GM12878 (cell line): ENCODE measurements around the gene RAB12.
"Not testable (repeated sequence)": the region's sequence is repeated elsewhere in the genome, so short reads cannot be mapped to it uniquely, and the experiment has no call there.

Experiments used
- CHD2 ChIP-seq: IDR thresholded peaks from 2 replicates; pipeline ENCODE4 v1.6.1; 2011; ENCODE audit warnings: low read depth, low read length, improper control_type of control experiment, borderline replicate concordance
- EZH2 ChIP-seq: IDR thresholded peaks from 2 replicates; pipeline ENCODE4 v1.6.1; 2012; ENCODE audit warnings: low read depth, mild to moderate bottlenecking, control low read depth, inconsistent platforms, low read length, borderline replicate concordance; ENCODE audit not compliant: control insufficient read depth
- FOS ChIP-seq: IDR thresholded peaks from 3 replicates; pipeline ENCODE4 v1.6.1; 2011; ENCODE audit warnings: borderline replicate concordance; ENCODE audit not compliant: insufficient read length; ENCODE audit errors: extremely low read depth
- NFXL1 ChIP-seq: fragments of 450-650 bp; IDR thresholded peaks from 2 replicates; pipeline ENCODE4 v1.6.1; 2017; ENCODE audit warnings: antibody characterized with exemption, mild to moderate bottlenecking, borderline replicate concordance
- POLR2A ChIP-seq: IDR thresholded peaks from 2 replicates; pipeline ENCODE4 v1.6.1; 2011; ENCODE audit warnings: low read depth, mild to moderate bottlenecking, low read length
- PRDM15 ChIP-seq: fragments of 450-650 bp; formaldehyde crosslinking; IDR thresholded peaks from 2 replicates; pipeline ENCODE4 v1.4.0; 2020; ENCODE audit warnings: mild to moderate bottlenecking, moderate library complexity
- TAF1 ChIP-seq: IDR thresholded peaks from 2 replicates; pipeline ENCODE4 v1.6.1; 2011; ENCODE audit warnings: mild to moderate bottlenecking, low read depth, low read length, borderline replicate concordance
- ZNF274 ChIP-seq: IDR thresholded peaks from one replicate; pipeline ENCODE4 v1.8.0; 2011; ENCODE audit not compliant: insufficient read length, insufficient read depth
- TF ChIP-seq, protein P1 (sequence below), 3 experiments: IDR thresholded peaks in 2 of 3; conservative IDR thresholded peaks in 1 of 3; 2 replicates each; pipeline ENCODE4 v1.5.1; 2011; ENCODE audit warnings: low read depth in 3 of 3, low read length in 3 of 3, mild to moderate bottlenecking in 3 of 3, control low read depth in 2 of 3, moderate library complexity in 2 of 3, inconsistent platforms in 1 of 3, mixed read lengths in 1 of 3; ENCODE audit not compliant: control insufficient read depth in 2 of 3, insufficient read depth in 1 of 3; ENCODE audit errors: extremely low read depth in 1 of 3

- not testable (repeated sequence) for TF ChIP-seq ZNF274; EZH2; CHD2; PRDM15 (CRISPR knock-in tag); TAF1; POLR2A; FOS; NFXL1
- TF ChIP-seq, protein P1, sequence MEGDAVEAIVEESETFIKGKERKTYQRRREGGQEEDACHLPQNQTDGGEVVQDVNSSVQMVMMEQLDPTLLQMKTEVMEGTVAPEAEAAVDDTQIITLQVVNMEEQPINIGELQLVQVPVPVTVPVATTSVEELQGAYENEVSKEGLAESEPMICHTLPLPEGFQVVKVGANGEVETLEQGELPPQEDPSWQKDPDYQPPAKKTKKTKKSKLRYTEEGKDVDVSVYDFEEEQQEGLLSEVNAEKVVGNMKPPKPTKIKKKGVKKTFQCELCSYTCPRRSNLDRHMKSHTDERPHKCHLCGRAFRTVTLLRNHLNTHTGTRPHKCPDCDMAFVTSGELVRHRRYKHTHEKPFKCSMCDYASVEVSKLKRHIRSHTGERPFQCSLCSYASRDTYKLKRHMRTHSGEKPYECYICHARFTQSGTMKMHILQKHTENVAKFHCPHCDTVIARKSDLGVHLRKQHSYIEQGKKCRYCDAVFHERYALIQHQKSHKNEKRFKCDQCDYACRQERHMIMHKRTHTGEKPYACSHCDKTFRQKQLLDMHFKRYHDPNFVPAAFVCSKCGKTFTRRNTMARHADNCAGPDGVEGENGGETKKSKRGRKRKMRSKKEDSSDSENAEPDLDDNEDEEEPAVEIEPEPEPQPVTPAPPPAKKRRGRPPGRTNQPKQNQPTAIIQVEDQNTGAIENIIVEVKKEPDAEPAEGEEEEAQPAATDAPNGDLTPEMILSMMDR (IDR thresholded peaks at IDR 0.05 in 2 of 3, conservative IDR thresholded peaks at IDR 0.05 in 1 of 3; ENCODE audit: control insufficient read depth in 2 of 3, extremely low read depth in 1 of 3, insufficient read depth in 1 of 3, low read depth in 3 of 3, low read length in 3 of 3): not testable (repeated sequence)
Measured at GRCh38 chr18:8622625-8623024, 13.4 kb downstream of the RAB12 start.
